22Rv1 (cell line): ENCODE measurements around the gene PAK6.
A peak's percentile ranks its signal among the peaks of the same experiment; 100 is the strongest.

Source experiments
- H3K27ac ChIP-seq: fragments of 450-650 bp; 2 replicates; pipeline ENCODE4 v1.5.1; 2017
- ZFX ChIP-seq: fragments of 450-650 bp; IDR thresholded peaks from 2 replicates; pipeline ENCODE4 v1.6.1; 2017; ENCODE audit warnings: antibody characterized with exemption, borderline replicate concordance
- TF ChIP-seq, protein P1 (sequence below): fragments of 450-650 bp; IDR thresholded peaks from 2 replicates; pipeline ENCODE4 v1.5.1; 2017; ENCODE audit warnings: mild to moderate bottlenecking

The PAK6 gene

DNA sequence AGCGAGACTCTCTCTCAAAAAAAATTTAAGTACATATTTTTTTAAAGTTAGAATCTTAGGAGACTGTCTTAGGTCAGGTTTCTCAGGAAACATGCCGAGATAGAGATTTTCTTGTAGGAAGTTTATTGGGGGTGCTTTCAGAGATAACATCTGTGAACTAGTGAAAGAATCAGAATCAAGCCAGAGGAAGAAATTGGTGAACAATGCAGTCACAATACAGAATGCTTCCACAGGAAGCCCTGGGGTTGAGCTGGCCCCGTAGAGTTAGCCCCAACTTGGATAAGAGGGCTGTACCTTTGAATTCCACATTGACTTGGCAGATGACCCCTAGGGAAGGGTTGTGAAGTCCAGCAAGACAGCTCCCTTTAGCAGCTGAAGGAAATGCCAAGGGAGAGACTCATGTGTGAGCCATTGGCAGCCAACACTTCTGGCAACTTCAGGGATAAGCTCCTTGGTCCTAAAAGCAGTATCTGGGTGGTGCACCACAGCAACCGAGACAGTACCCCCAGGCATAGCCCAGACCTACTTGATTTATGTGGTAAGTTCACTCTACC is 75.9 kb downstream of the PAK6 start:
- no peak overlapping the region for H3K27ac ChIP-seq
- TF ChIP-seq ZFX, result no peak
- TF ChIP-seq, protein P1, sequence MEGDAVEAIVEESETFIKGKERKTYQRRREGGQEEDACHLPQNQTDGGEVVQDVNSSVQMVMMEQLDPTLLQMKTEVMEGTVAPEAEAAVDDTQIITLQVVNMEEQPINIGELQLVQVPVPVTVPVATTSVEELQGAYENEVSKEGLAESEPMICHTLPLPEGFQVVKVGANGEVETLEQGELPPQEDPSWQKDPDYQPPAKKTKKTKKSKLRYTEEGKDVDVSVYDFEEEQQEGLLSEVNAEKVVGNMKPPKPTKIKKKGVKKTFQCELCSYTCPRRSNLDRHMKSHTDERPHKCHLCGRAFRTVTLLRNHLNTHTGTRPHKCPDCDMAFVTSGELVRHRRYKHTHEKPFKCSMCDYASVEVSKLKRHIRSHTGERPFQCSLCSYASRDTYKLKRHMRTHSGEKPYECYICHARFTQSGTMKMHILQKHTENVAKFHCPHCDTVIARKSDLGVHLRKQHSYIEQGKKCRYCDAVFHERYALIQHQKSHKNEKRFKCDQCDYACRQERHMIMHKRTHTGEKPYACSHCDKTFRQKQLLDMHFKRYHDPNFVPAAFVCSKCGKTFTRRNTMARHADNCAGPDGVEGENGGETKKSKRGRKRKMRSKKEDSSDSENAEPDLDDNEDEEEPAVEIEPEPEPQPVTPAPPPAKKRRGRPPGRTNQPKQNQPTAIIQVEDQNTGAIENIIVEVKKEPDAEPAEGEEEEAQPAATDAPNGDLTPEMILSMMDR, result no peak

DNA sequence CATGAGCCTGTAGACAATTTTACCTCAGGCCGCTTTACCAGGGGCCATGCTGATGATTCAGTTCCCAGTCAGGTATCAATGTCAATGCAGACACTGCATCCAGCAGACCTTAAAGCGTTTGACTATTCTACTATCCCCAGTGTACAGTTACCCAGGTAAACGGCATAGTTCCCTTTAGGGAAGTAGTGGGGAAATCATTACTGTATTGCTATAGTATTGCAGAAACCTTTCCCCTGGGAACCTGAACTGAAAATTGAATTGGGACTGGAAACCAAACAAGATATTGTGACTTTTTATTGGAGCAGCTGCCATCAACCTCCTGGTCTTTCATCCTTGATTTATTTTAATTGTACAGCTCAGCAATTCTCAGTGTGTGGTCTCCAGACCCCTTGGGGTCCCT is 78.1 kb downstream of the PAK6 start:
- H3K27ac ChIP-seq, result no peak overlapping the region
- TF ChIP-seq, protein P1, result no peak
- TF ChIP-seq ZFX, result no peak

DNA sequence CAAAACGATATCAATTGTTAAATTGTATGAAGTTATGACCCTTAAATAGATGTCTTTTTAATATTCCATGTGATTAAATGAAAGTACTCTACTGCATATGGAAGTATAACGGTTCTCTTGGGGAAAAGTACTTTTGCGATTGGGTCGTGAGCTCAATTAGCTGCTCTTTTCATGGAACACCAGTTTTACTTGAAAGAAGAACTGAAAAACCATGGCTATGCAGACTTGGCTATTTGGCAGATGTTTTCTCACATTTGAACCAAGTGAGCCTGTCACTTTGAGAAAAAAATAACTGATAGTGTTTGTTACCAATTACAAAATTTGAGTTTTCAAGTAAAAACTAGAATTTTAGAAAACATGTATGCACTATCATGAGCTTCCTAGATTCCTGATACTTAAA is 78.7 kb downstream of the PAK6 start:
- H3K27ac ChIP-seq, result no peak overlapping the region
- TF ChIP-seq ZFX, result no peak
- TF ChIP-seq, protein P1, result no peak

DNA sequence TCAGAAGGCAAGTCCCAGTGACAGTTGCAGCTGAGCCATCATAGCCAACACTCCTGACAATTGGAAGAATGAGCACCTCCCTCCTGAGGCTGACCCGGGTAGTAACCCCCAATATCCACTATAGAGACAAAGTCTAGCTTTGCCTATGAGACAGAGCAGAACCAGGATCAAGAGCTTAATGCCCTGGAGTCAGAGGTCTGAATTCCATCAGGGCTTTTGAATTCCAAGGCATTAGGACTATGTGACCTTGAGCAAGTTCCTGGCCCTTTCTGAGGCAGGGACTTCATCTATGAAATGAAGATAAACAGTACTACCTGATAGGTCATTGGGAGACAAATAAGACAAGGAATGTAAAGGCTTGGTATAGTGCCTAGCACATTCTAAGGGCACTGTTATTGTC is 81.5 kb downstream of the PAK6 start:
- no peak for TF ChIP-seq ZFX
- TF ChIP-seq, protein P1, result no peak

DNA sequence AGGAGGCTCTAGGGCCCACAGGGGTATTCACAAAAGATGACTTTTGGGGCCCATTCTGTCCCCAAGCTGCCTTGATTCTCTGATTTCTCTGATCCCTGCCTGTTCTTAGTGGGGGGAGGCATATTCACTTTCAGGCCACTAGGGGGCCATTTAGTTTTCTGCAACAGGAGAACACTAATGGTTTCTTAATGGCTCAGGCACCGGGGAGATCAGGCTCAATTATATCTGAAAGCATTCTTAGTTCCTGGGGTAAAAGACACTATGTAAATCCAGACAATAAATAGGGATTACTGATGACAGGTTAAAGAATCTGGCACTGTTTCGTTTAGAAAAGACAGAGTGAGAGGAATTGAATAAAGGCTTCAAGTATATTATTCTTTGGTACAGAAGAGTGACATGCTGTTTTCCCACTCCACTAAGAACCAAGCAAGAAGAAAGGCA is 82.1 kb downstream of the PAK6 start:
- H3K27ac ChIP-seq, result no peak overlapping the region
- TF ChIP-seq, protein P1, result peak; percentile 92
- no peak for TF ChIP-seq ZFX

More for the DNA sequence above, 81.5 kb downstream of the PAK6 start:
- no peak overlapping the region for H3K27ac ChIP-seq

DNA sequence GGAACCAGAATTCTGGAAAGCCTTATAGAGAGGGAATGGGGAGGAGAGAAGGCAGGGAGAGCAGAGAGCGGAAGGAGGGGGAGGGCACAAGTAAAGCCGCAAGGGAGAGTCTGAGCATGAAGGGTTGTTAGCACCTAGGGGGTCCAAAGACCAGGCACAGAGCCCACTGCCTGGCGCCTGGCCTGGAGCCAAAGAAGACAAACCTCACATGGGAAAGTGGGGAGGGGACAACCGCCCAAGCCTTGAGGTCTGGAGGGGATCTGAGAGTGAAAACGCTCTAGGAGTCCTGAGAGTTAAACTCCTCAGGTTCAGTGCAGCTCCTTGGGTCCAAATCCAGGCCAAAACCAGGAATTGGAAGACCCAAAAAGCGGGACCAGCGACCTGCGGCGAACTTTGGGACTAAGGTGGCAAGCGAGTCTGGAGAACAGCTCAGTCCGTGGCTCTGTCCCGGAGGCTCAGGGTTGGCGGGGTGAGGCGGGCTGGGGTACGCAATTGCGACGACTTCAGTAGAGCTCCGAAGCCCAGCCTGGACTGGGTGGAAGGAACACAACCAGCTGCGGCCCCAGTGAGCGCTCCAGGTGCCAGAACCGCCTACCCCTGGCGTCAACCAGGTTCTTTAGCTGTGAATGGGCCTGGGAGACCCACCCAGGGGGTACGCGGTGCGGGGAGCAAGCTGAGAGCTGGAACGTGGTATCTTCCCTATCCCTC is 83.8 kb downstream of the PAK6 start:
- peak overlapping the region; percentile 65 for H3K27ac ChIP-seq
- TF ChIP-seq ZFX, result no peak
- TF ChIP-seq, protein P1, result no peak

DNA sequence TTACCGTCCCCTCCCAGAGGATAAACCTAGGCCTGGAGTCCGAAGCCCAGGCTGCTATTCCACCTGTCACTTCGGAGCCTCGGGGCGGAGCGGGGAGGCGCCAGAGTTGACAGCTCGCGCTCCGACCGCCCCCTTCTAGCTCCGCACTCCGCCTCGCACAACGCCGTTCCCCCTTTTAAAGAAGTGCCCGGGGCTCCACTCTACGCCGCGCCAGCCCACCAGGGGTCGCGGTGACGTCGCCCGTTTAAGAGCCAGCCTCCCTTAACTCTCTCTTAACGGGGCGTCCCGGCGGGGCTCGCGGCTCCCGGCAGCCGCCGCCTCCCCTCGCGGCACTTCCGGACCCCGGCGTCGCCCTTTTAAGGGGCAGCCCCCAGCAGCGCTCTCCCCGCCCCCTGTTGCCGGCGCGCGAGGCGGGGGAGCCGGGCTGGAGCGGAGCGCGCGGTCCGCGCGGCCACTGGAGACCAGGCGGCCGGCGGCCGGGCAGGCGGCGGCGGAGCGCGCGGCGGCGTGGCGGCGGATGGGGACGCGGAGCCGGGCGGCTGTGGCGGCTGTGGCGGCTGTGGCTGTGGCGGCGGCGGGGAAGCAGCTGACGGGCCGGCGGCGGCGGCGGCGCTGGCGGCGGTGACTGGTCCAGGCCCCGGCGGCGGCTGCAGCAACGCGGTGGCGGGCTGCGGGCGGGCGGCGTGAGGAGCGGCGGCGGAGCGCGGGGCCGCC is 84.5 kb downstream of the PAK6 start, which contains the start of gene INAFM2:
Gene INAFM2 (plus strand): TSS at position 454 of the 714 bp plus-strand sequence. CDS start 364 bp downstream, outside the sequence.
- H3K27ac ChIP-seq, result peak within 1 kb of the TSS; percentile 65

More for the DNA sequence above, 84.5 kb downstream of the PAK6 start, which contains the start of gene INAFM2:
- TF ChIP-seq ZFX, result no peak
- TF ChIP-seq, protein P1, result peak; percentile 39
